Muscle layer of duodenum (tissue), 2 donors: Measurements from ENCODE around the gene TMA7.

Experiments used
- H3K27ac ChIP-seq: one replicate; pipeline ENCODE4 v1.7.0; 2013; ENCODE audit warnings: mild to moderate bottlenecking, low read length
- H3K27me3 ChIP-seq: one replicate; pipeline ENCODE4 v1.7.0; 2013; ENCODE audit warnings: low read depth, mild to moderate bottlenecking, control low read depth, low read length
- H3K36me3 ChIP-seq, 2 donors: one replicate each; pipeline ENCODE4 v1.7.0; 2013; ENCODE audit warnings: low read length in 2 of 2, control low read depth in 1 of 2, mild to moderate bottlenecking in 1 of 2; ENCODE audit not compliant: insufficient read depth in 2 of 2, control insufficient read depth in 1 of 2
- H3K4me1 ChIP-seq, 2 donors: one replicate each; pipeline ENCODE4 v1.7.0; 2013; ENCODE audit warnings: low read length in 2 of 2, mild to moderate bottlenecking in 2 of 2, control low read depth in 1 of 2, moderate library complexity in 1 of 2; ENCODE audit not compliant: insufficient read depth in 2 of 2, control insufficient read depth in 1 of 2
- H3K4me3 ChIP-seq, 2 donors: one replicate each; pipeline ENCODE4 v1.7.0; 2013; ENCODE audit warnings: low read length in 2 of 2, low read depth in 1 of 2, mild to moderate bottlenecking in 1 of 2
- H3K9me3 ChIP-seq, 2 donors: one replicate each; pipeline ENCODE4 v1.7.0; 2013; ENCODE audit warnings: low read length in 2 of 2, control low read depth in 1 of 2, mild to moderate bottlenecking in 1 of 2; ENCODE audit not compliant: control insufficient read depth in 1 of 2
- donor health status: healthy.

The TMA7 gene

DNA sequence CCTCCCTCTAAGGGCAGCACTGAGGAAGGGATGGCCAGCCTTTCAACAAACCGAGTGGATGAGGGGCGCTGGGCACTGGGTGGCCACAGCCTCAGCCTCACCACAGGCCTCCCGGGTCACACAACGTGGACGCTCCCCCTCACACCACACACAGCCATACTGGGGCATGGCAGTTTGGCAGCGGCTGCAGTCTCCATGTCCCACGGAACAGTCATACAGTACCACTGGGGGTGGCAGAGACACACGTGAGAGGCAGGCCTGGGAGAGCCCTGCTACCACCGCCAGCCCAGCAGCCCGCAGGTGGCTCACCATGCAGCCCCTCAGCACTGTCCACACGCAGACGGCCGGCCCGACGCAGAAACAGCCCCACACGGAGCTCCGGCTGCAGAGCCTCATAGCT is 21.9 kb upstream of the TMA7 start:
- no peak overlapping the region for H3K4me3 ChIP-seq
- H3K4me1 ChIP-seq, result peaks cover 0 to 18% of the 10 kb centered on the region in 2 donors
- no peaks in the 10 kb centered on the region for H3K9me3 ChIP-seq
- H3K27me3 ChIP-seq, result no peaks in the 10 kb centered on the region
- peaks cover 5 to 56% of the 10 kb centered on the region in 2 donors for H3K36me3 ChIP-seq
- H3K27ac ChIP-seq, result no peak overlapping the region

DNA sequence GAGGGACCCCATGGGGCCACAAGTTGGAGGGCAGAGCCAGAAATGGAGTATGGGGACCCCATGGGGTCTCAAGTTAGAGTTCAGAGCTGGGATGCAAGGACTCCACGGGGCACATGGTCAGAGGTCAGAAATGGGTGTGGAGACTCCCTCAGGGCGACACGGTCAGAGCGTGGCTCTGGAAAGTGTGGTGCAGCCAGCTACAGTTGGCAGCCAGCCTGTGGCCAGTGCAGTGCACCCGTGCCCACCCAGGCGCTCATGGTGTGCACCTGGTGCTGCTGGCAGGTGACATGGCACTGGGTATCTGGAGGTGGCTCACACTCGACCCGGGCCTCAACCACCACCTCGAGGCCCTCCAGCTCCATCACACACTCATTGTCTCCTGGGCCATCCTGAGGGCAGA is 21.4 kb upstream of the TMA7 start:
- Histone ChIP-seq H3K36me3 (peaks cover 5 to 60% of the 10 kb centered on the region in 2 donors), H3K27ac (no peak overlapping the region), H3K27me3 (no peaks in the 10 kb centered on the region), H3K4me3 (no peak overlapping the region), H3K4me1 (peaks cover 0 to 24% of the 10 kb centered on the region in 2 donors), H3K9me3 (no peaks in the 10 kb centered on the region)

DNA sequence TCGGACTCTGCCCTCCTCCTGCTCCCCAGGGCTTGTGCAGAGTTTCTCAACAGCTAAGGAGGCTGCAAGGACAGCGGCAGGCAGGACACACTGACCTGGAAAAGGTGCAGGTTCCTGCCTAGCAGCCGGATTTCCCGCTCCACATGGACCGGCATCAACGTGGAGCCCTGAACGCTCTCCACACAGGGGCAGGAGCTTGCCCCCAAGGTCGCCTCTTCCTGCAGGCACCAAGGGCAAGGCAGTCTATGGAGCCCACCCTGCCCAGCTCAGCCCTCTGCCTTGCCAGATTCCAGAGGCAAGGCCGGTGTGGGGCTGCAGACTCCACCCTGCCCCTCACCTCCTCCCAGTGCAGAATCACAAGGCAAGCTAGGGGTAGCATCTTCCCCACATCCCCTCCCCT is 20.9 kb upstream of the TMA7 start:
- Histone ChIP-seq H3K27ac (no peak overlapping the region), H3K36me3 (peaks cover 5 to 59% of the 10 kb centered on the region in 2 donors), H3K4me3 (no peak overlapping the region), H3K4me1 (peaks cover 0 to 28% of the 10 kb centered on the region in 2 donors), H3K27me3 (no peaks in the 10 kb centered on the region), H3K9me3 (no peaks in the 10 kb centered on the region)

DNA sequence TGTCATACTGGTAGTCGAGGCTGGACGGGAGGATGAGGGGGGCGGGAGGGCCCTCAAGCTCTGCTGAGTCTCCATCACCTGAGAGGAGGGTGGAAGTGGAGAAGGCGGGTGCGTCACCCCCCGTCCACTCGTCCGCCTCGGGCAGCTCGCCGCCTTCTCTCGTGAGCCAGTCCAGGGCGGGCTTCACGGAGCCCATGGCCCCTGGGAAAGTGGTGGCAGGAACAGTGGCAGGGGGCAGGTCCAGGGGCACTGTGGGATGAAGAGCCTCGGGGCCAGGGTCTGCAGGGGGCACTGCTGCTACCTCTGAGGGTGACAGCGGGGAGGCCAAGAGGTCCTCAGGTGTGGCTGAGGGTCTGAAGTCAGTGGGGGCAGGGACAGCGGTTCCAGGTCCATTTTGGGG is 20.5 kb upstream of the TMA7 start:
- no peak overlapping the region for H3K4me3 ChIP-seq
- peaks cover 0 to 29% of the 10 kb centered on the region in 2 donors for H3K4me1 ChIP-seq
- H3K9me3 ChIP-seq, result no peaks in the 10 kb centered on the region
- peaks cover 5 to 55% of the 10 kb centered on the region in 2 donors for H3K36me3 ChIP-seq
- H3K27me3 ChIP-seq, result no peaks in the 10 kb centered on the region
- no peak overlapping the region for H3K27ac ChIP-seq

DNA sequence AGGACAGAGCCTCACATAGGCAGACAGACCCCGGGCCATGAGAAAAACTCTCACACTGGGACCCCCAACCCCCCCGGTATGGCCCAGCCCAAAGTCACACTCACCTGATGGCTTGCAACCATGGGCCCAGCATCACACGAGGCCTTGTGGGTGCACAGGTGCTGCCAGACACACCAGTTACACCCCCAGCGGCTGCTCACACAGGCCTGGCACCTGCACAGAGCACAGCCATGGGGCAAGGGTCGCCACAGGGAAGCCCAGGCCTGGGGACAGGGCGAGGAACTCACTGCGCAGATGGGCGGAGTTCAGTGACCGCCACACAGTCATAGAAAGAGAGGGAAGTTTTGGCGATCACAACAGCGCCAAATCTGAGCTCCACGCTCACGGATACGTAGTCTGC is 19.5 kb upstream of the TMA7 start:
- H3K4me3 ChIP-seq, result no peak overlapping the region
- H3K36me3 ChIP-seq, result peaks cover 5 to 45% of the 10 kb centered on the region in 2 donors
- peaks cover 0 to 35% of the 10 kb centered on the region in 2 donors for H3K4me1 ChIP-seq
- no peaks in the 10 kb centered on the region for H3K9me3 ChIP-seq
- no peaks in the 10 kb centered on the region for H3K27me3 ChIP-seq
- H3K27ac ChIP-seq, result no peak overlapping the region

DNA sequence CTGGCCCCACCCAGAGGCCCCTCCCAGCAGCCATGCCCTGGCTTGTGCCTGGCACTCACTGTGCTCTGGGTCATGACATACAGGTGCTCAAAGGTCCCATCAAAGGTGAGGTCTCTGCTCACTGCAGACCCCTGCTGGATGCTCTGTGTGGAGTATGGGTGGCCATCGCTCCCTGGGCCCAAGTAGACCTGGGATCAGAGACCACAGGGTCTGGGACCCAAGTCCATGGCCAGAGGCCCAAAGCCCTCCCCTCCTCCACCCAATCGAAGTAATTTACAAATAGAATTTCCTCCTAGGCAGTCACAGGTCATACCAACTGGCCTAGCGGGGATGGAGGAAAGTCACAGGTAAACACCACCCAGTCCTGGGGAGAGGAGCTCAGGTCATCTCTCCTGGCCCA is 17.8 kb upstream of the TMA7 start:
- Histone ChIP-seq H3K9me3 (no peaks in the 10 kb centered on the region), H3K36me3 (peaks cover 5 to 32% of the 10 kb centered on the region in 2 donors), H3K27me3 (no peaks in the 10 kb centered on the region), H3K4me1 (peaks cover 12 to 52% of the 10 kb centered on the region in 2 donors), H3K4me3 (no peak overlapping the region), H3K27ac (no peak overlapping the region)

DNA sequence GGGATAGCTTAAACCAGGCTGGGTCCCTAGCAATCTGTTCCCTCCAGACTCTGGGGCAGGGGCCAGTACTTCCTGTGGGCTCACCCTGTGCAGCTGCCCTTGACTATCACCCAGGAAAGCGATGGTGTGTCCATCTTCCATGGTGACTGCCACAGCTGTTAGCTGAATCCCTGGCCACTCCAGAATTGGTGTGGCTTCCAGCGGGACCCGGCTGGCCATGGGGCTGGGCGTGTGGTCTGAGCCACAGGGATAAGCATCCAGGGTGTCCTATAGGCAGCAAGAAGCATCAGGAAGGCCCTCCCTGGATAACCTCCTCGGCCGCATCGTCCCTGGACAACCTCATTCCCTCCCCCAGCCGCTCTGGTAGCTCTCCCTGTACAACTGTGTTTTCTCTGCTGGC is 17.4 kb upstream of the TMA7 start:
- Histone ChIP-seq H3K9me3 (no peaks in the 10 kb centered on the region), H3K36me3 (peaks cover 5 to 28% of the 10 kb centered on the region in 2 donors), H3K4me3 (no peak overlapping the region), H3K27ac (no peak overlapping the region), H3K27me3 (no peaks in the 10 kb centered on the region), H3K4me1 (peaks cover 12 to 56% of the 10 kb centered on the region in 2 donors)

DNA sequence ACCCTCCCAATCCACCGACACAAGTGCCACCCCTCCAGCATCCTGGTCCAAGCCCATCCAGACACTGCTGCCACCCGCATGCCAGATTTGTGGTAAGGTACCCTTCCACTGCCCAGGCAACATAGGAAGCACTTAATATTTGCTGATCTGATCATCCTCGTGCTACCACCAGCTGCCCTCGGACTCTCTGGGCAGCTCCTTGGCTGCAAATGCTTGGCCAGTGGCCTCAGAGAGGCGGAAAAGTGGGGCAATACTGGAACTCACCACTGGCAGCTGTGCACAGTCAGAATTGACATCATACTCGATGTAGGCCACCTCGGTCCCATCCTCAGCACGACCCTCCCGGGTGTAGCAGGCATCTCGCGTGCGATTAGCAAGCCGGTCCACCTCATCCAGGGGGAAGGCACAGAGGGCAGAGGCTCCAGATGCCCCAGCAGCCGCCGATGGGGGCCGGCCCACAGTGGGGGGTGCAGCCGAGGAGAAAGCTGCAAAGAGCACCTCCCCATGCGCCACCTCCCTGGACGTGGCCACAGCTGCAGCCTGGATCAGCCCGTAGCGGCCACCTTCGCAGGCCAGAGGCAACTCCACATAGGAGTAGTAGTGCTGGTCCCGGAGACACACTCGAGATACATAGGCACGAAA is 16.7 kb upstream of the TMA7 start:
- no peak overlapping the region for H3K27ac ChIP-seq
- peaks cover 5 to 21% of the 10 kb centered on the region in 2 donors for H3K36me3 ChIP-seq
- no peak overlapping the region for H3K4me3 ChIP-seq
- no peaks in the 10 kb centered on the region for H3K9me3 ChIP-seq
- peaks cover 18 to 63% of the 10 kb centered on the region in 2 donors for H3K4me1 ChIP-seq
- no peaks in the 10 kb centered on the region for H3K27me3 ChIP-seq

DNA sequence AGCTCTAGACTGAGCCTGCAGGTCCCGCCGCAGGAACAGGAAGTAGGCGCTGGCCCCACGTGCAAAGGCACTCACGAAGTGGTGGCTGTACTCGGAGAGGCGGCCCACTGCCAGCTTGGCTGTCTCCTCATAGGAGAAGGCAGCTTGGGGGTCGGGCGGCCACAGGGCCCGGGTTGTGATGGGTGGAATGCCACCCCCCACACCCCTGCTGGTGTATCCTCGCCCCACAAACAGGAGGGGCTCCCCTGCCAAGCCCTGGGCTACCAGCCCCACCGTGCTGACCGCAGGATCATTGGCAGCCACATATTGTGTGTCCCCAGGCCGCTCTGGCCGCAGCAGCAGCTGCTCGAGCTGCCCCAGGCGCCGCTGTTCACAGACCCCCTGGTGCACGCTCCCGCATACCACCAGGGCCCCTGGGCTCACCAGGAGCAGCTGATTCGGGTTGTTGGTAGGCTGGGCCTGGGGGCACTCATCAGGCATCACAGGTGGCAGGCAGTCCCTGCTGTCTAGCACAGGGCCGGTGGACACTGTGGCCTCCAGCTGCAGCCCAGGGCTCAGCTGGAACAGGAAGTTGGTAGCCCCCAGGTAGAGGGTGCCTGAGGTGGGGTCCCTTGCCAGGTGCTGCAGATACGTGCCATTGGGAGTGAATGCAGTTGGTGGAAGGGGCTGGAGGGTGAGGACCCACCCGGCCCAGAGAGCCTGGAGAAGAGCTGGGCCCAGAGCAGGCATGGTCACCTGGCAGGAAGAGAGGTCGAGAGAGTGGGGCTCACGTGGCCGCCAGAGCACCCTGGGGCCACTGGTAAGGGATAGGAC is 16.0 kb upstream of the TMA7 start:
- Histone ChIP-seq H3K27me3 (no peaks in the 10 kb centered on the region), H3K4me3 (no peak overlapping the region), H3K4me1 (peaks cover 18 to 64% of the 10 kb centered on the region in 2 donors), H3K36me3 (peaks cover 3 to 15% of the 10 kb centered on the region in 2 donors), H3K27ac (no peak overlapping the region), H3K9me3 (no peaks in the 10 kb centered on the region)

DNA sequence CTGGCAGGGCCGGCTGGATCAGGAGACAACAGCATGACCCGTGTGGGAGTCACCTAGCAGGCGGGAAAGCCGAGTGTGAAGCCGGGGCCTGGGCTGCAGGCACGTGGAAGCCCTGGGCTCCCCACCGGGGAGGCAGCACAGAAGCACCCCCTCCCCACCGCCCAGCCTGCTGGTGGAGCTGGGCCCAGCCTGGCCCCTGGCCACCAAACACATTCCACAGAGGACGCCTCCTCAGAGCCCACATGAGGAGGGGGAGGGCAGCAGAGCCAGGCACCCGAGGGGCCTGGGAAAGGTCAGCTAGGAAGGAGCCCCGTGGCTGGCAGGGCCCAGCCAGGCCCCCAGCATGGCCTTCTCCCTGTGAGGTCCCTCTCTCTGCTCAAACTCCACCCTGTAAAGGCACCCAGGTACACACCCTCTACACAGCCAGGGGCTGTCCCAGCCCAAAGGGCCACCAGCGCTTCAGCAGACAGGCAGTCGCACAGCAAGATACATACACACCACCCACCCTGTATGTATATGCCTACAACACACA is 14.7 kb upstream of the TMA7 start:
- Histone ChIP-seq H3K36me3 (peaks cover 0 to 5% of the 10 kb centered on the region in 2 donors), H3K9me3 (no peaks in the 10 kb centered on the region), H3K4me1 (peaks cover 22 to 70% of the 10 kb centered on the region in 2 donors), H3K4me3 (no peak overlapping the region), H3K27me3 (no peaks in the 10 kb centered on the region), H3K27ac (no peak overlapping the region)

DNA sequence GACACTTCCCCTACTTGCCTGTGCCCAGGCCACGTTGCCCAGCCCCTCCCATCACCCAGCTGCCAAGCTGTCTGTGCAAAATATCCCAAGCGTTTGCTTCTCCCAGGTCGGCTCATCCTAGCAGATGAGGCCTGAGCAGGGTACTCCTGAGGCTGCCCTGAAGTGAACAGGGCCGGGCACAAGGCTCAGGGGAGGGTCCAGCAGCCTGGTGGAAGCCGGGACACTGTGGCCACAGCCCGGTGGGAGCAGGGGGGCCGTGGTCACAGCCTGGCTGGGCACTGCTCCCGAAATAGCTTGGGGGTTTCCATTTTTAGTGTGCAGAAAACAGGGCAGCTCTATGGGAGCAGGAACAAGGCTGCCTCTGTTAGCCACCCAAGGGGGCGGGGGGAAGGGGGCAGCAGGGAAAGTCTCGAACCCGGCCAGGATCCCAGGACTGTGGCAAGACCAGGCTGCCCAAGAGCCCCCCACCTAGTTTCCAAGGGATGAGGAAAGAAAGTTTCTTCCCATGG is 13.6 kb upstream of the TMA7 start:
- Histone ChIP-seq H3K4me3 (peak overlapping the region; percentile 34 to 55), H3K9me3 (no peaks in the 10 kb centered on the region), H3K36me3 (peaks cover 0 to 5% of the 10 kb centered on the region in 2 donors), H3K27ac (peak overlapping the region; percentile 84), H3K27me3 (no peaks in the 10 kb centered on the region), H3K4me1 (peaks cover 24 to 72% of the 10 kb centered on the region in 2 donors)
